Measurements from ENCODE around the gene SMIM35. TPM values are rescaled to one million over a fixed set of nuclear protein-coding genes. Genes with fewer than 3 reads are reported as not detected.

Gene SMIM35
- total and polyA plus RNA-seq, 2 donors (not counting 3 experiments of a cell fraction or from before 2014, with no cell fraction given): not detected

DNA sequence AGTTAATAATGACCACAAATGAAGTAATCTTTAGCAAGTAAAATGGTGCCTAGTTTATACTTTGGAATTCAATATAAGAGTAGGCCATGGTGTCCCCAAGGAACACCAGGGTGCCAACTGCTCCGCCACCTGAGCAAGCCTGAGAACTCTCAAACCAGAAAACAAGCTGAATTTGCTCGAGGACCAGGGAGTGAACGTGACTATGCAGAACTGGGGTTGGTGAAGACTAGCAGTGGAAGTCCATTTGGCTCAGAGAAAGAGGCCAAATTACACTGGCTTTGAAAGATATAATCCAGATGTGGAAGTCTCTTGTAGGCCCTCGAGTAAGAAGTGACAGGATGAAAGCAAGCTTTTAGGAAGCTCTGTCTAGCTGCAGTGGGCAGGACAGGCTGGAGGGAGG lies 8.7 kb upstream of the SMIM35 start:
- Histone ChIP-seq H3K36me3 (ENCODE audit: control insufficient read depth in 2 of 2, extremely low read depth in 1 of 2, insufficient read depth in 2 of 2, low read length in 2 of 2) (no peaks in the 10 kb centered on the region), H3K9me3 (replicated peaks; ENCODE audit: control insufficient read depth, insufficient read depth, low read length) (no peaks in the 10 kb centered on the region), H3K27me3 (ENCODE audit: control insufficient read depth in 2 of 2, insufficient read depth in 2 of 2, low read length in 2 of 2) (peaks cover 2 to 6% of the 10 kb centered on the region in 2 experiments), H3K79me2 (ENCODE audit: control insufficient read depth, insufficient read depth, low read length) (no peaks in the 10 kb centered on the region), H3K4me2 (ENCODE audit: insufficient read depth, low read length) (no peak overlapping the region), H3K27ac (ENCODE audit: insufficient read depth, low read depth, low read length) (no peak overlapping the region), H3K4me3 (replicated peaks in 1 of 3; ENCODE audit: insufficient read depth in 1 of 3, low read depth in 1 of 3, low read length in 3 of 3) (no peak overlapping the region), H3K4me1 (ENCODE audit: control insufficient read depth, extremely low read depth, insufficient read depth, low read length) (no peaks in the 10 kb centered on the region), H4K20me1 (replicated peaks; ENCODE audit: control insufficient read depth, extremely low read depth, insufficient read depth, low read length) (no peaks in the 10 kb centered on the region), H2AFZ (ENCODE audit: low read depth, low read length) (no peak overlapping the region), H3K9ac (replicated peaks; ENCODE audit: extremely low read depth, insufficient read depth, low read length) (no peak overlapping the region), H3K9me1 (replicated peaks; ENCODE audit: control insufficient read depth, extremely low read depth, insufficient read depth, low read length) (no peaks in the 10 kb centered on the region)
- no TSS peak for BruUV-seq (replicated peaks)
- TF ChIP-seq POLR2A (IDR thresholded peaks at IDR 0.05; ENCODE audit: low read depth, low read length) (no peak), POLR2AphosphoS5 (IDR thresholded peaks at IDR 0.05; ENCODE audit: insufficient read depth, low read depth, low read length) (no peak)
- dilution Hi-C loops (cut with MboI; ENCODE audit: extremely low pct_ligation_motif_present, low sequenced_read_pairs) (no loop called here), intact Hi-C loops (cut with micrococcal nuclease) (no loop called here)
- DNase-seq (ENCODE audit: low read depth, low spot score) (no peak), FAIRE-seq (no peak)
- ChIA-PET POLR2A (no interaction called here), CTCF (interaction anchor here (0.8 kb wide), 1 partner anchor 42 kb away, joined by 3 read pairs; no protein-coding TSS in a partner anchor)

DNA sequence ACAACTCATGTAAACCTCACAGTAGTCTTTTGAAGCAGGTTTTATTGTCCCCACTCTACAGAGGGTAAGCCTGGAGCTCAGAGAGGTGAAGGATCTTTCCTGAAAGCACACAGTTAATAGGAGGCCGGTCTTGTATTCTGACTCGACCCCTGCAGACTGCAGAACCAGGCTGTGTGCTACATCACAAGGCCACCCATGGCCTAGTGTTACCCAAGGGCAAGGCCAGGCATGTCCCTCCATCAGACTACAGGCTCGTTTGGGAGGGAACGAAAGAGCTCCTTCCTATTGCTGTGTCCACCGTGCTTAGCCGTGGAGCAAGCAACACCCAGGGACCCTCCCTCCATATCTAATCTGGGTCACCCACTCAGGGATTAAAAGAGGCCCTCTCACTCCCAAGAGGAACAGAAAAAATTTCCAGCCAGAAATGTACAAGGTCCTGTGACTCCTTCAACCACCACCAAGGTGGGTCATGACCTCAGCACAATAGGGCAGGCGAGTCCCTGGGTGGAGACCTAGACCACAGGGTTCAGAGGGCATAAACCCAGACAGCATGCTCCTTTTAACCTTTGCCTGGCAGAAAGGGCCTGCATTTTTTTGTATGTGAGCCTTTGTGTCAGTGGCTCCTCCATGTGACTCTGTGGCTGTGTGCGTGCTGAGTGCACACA lies 6.3 kb upstream of the SMIM35 start:
- no peaks in the 10 kb centered on the region for H3K9me3 ChIP-seq (replicated peaks; ENCODE audit: control insufficient read depth, insufficient read depth, low read length)
- no peaks in the 10 kb centered on the region for H3K36me3 ChIP-seq (ENCODE audit: control insufficient read depth in 2 of 2, extremely low read depth in 1 of 2, insufficient read depth in 2 of 2, low read length in 2 of 2)
- H3K79me2 ChIP-seq (ENCODE audit: control insufficient read depth, insufficient read depth, low read length): no peaks in the 10 kb centered on the region
- dilution Hi-C loops (cut with MboI; ENCODE audit: extremely low pct_ligation_motif_present, low sequenced_read_pairs) (no loop called here), intact Hi-C loops (cut with micrococcal nuclease) (no loop called here)
- FAIRE-seq (no peak), DNase-seq (ENCODE audit: low read depth, low spot score) (no peak)
- H2AFZ ChIP-seq (ENCODE audit: low read depth, low read length): no peak overlapping the region
- no peak overlapping the region for H3K4me2 ChIP-seq (ENCODE audit: insufficient read depth, low read length)
- no peak overlapping the region for H3K4me3 ChIP-seq (replicated peaks in 1 of 3; ENCODE audit: insufficient read depth in 1 of 3, low read depth in 1 of 3, low read length in 3 of 3)
- no peak overlapping the region for H3K9ac ChIP-seq (replicated peaks; ENCODE audit: extremely low read depth, insufficient read depth, low read length)
- peaks cover 8% of the 10 kb centered on the region for H3K4me1 ChIP-seq (ENCODE audit: control insufficient read depth, extremely low read depth, insufficient read depth, low read length)
- H3K9me1 ChIP-seq (replicated peaks; ENCODE audit: control insufficient read depth, extremely low read depth, insufficient read depth, low read length): no peaks in the 10 kb centered on the region
- no peak for TF ChIP-seq FOS (IDR thresholded peaks at IDR 0.05; ENCODE audit: borderline replicate concordance, insufficient read depth, low read length)
- TF ChIP-seq MYC (IDR thresholded peaks at IDR 0.05; ENCODE audit: low read depth, low read length): no peak
- TF ChIP-seq POLR2AphosphoS5 (IDR thresholded peaks at IDR 0.05; ENCODE audit: insufficient read depth, low read depth, low read length): no peak
- TF ChIP-seq, protein P1, sequence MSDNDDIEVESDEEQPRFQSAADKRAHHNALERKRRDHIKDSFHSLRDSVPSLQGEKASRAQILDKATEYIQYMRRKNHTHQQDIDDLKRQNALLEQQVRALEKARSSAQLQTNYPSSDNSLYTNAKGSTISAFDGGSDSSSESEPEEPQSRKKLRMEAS (IDR thresholded peaks at IDR 0.05; ENCODE audit: insufficient read depth, insufficient read length): no peak
- no peak for TF ChIP-seq JUN (IDR thresholded peaks at IDR 0.05; ENCODE audit: borderline replicate concordance, insufficient read depth, insufficient read length, low read depth)
- TF ChIP-seq POLR2A (IDR thresholded peaks at IDR 0.05; ENCODE audit: low read depth, low read length): no peak
- TF ChIP-seq, protein P2, sequence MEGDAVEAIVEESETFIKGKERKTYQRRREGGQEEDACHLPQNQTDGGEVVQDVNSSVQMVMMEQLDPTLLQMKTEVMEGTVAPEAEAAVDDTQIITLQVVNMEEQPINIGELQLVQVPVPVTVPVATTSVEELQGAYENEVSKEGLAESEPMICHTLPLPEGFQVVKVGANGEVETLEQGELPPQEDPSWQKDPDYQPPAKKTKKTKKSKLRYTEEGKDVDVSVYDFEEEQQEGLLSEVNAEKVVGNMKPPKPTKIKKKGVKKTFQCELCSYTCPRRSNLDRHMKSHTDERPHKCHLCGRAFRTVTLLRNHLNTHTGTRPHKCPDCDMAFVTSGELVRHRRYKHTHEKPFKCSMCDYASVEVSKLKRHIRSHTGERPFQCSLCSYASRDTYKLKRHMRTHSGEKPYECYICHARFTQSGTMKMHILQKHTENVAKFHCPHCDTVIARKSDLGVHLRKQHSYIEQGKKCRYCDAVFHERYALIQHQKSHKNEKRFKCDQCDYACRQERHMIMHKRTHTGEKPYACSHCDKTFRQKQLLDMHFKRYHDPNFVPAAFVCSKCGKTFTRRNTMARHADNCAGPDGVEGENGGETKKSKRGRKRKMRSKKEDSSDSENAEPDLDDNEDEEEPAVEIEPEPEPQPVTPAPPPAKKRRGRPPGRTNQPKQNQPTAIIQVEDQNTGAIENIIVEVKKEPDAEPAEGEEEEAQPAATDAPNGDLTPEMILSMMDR (IDR thresholded peaks at IDR 0.05; ENCODE audit: extremely low read depth in 1 of 2, insufficient read depth in 1 of 2, low read depth in 1 of 2, low read length in 2 of 2): no peak
- TF ChIP-seq GATA2 (IDR thresholded peaks at IDR 0.05; ENCODE audit: insufficient read depth, insufficient read length, low read depth, low read length): no peak
- TF ChIP-seq EZH2 (IDR thresholded peaks at IDR 0.05; ENCODE audit: borderline replicate concordance, low read depth, low read length, severe bottlenecking): no peak
- BruUV-seq (replicated peaks): no TSS peak
- H3K27me3 ChIP-seq (ENCODE audit: control insufficient read depth in 2 of 2, insufficient read depth in 2 of 2, low read length in 2 of 2): peaks cover 0 to 6% of the 10 kb centered on the region in 2 experiments
- no peaks in the 10 kb centered on the region for H4K20me1 ChIP-seq (replicated peaks; ENCODE audit: control insufficient read depth, extremely low read depth, insufficient read depth, low read length)
- ChIA-PET POLR2A (no interaction called here), CTCF (no interaction called here)
- H3K27ac ChIP-seq (ENCODE audit: insufficient read depth, low read depth, low read length): no peak overlapping the region

All from endothelial cell of umbilical vein (primary cell).